Transverse colon (tissue), 4 donors: Measurements from ENCODE around the gene COQ8B. TPM values are rescaled to one million over a fixed set of nuclear protein-coding genes. Genes with fewer than 3 reads are reported as not detected.

ENCODE experiments used
- DNase-seq: peaks from one replicate; pipeline ENCODE4 v3.0.0-alpha.2; 2019
- H3K27ac ChIP-seq, 4 donors: fragments of 200-600 bp; sonication (generic); 2 replicates each; pipeline ENCODE4 v1.5.1; 2016 to 2018; ENCODE audit warnings: inconsistent platforms in 4 of 4
- H3K27me3 ChIP-seq: fragments of 200-600 bp; sonication (generic); 2 replicates; pipeline ENCODE4 v1.5.1; 2017; ENCODE audit warnings: inconsistent platforms
- H3K36me3 ChIP-seq, 4 donors: fragments of 200-600 bp; sonication (generic); 2 replicates each; pipeline ENCODE4 v1.5.1; 2017 to 2019; ENCODE audit warnings: inconsistent platforms in 4 of 4
- H3K4me1 ChIP-seq, 4 donors: fragments of 200-600 bp; sonication (generic); 2 replicates each; pipeline ENCODE4 v1.5.1; 2017 to 2020; ENCODE audit warnings: inconsistent platforms in 4 of 4
- H3K4me3 ChIP-seq, 4 donors: fragments of 200-600 bp; sonication (generic); 1 replicate in 1 of 4; 2 replicates in 3 of 4; pipeline versions ENCODE4 v1.5.1 to v1.6.1; 2017 to 2019; ENCODE audit warnings: inconsistent platforms in 4 of 4
- H3K9me3 ChIP-seq, 2 donors: fragments of 200-600 bp; sonication (generic); 2 replicates each; pipeline ENCODE4 v1.5.1; 2017 to 2019; ENCODE audit warnings: inconsistent platforms in 2 of 2
- EP300 ChIP-seq: sonication (generic); formaldehyde crosslinking; IDR thresholded peaks from one replicate; pipeline ENCODE4 v1.6.1; 2017; ENCODE audit warnings: antibody characterized with exemption, low read depth
- POLR2A ChIP-seq: fragments of 450-650 bp; IDR thresholded peaks from one replicate; pipeline ENCODE4 v1.6.1; 2016; ENCODE audit warnings: antibody characterized with exemption, mild to moderate bottlenecking, moderate library complexity
- POLR2AphosphoS5 ChIP-seq, 3 donors: sonication (generic); formaldehyde crosslinking; IDR thresholded peaks; one replicate each; pipeline ENCODE4 v1.6.1; 2016; ENCODE audit warnings: antibody characterized with exemption in 3 of 3
- WGBS, 2 donors: methylation state at CpG; one replicate each; pipeline ENCODE4 v1.1.5; 2018; ENCODE audit warnings: low coverage in 1 of 2; 5-methylcytosine and 5-hydroxymethylcytosine counted together
- in situ Hi-C, 4 donors: fragments of 200-750 bp; cut with MboI; loops; one replicate each; pipeline versions ENCODE4 v1.15.0 to v1.15.1; 2017; ENCODE audit warnings: low sequenced_read_pairs in 3 of 4, low pct_ligation_motif_present in 1 of 4, low pct_unique_long_range_greater_than_20kb in 1 of 4
- intact Hi-C: fragments of 100-400 bp; cut with DNase I; formaldehyde crosslinking; loops from one replicate; pipeline ENCODE4 v1.15.1; 2023; ENCODE audit warnings: low total_unique reads
- total RNA-seq, 4 donors: library from RNA; depleted of rRNA; stranded (reverse); fragments of >200 nt; gene quantifications; one replicate each; pipeline ENCODE4 v1.1.0, GENCODE V29; 2016
- TF ChIP-seq, protein P1 (sequence below), 5 experiments: fragments of 200-600 bp in 3 of 5; fragments of 450-650 bp in 2 of 5; sonication (generic) in 3 of 5; IDR thresholded peaks; 1 replicate in 2 of 5; 2 replicates in 3 of 5; pipeline ENCODE4 v1.5.1; 2016 to 2017; ENCODE audit warnings: antibody characterized with exemption in 5 of 5, inconsistent platforms in 3 of 5, mild to moderate bottlenecking in 2 of 5, moderate library complexity in 1 of 5

COQ8B gene
- total RNA-seq, 4 donors from 2014 or later: 15.3 to 41.2 (median 36.5) TPM

GRCh38 chr19:40742886-40743285, 26.2 kb upstream of the COQ8B start:
- H3K27ac ChIP-seq: no peak overlapping the region
- no peak for DNase-seq
- intact Hi-C loops (loop anchor here (10.0 kb wide), 1 partner anchor 748 kb away; the partner anchor contains the start of gene ZNF546), in situ Hi-C loops (no loop called here)
- no peaks in the 10 kb centered on the region for H3K4me1 ChIP-seq
- WGBS, 2 donors: 93 to 96% methylated on average over 9 to 12 of the region's 12 CpGs
- peaks cover 0 to 9% (median 0%) of the 10 kb centered on the region in 4 donors for H3K36me3 ChIP-seq
- no peaks in the 10 kb centered on the region for H3K9me3 ChIP-seq
- H3K4me3 ChIP-seq: no peak overlapping the region
- H3K27me3 ChIP-seq: no peaks in the 10 kb centered on the region
- TF ChIP-seq EP300 (no peak), POLR2AphosphoS5 (IDR thresholded peaks at IDR 0.05) (no peak), POLR2A (no peak)
- TF ChIP-seq, protein P1, sequence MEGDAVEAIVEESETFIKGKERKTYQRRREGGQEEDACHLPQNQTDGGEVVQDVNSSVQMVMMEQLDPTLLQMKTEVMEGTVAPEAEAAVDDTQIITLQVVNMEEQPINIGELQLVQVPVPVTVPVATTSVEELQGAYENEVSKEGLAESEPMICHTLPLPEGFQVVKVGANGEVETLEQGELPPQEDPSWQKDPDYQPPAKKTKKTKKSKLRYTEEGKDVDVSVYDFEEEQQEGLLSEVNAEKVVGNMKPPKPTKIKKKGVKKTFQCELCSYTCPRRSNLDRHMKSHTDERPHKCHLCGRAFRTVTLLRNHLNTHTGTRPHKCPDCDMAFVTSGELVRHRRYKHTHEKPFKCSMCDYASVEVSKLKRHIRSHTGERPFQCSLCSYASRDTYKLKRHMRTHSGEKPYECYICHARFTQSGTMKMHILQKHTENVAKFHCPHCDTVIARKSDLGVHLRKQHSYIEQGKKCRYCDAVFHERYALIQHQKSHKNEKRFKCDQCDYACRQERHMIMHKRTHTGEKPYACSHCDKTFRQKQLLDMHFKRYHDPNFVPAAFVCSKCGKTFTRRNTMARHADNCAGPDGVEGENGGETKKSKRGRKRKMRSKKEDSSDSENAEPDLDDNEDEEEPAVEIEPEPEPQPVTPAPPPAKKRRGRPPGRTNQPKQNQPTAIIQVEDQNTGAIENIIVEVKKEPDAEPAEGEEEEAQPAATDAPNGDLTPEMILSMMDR (IDR thresholded peaks at IDR 0.05): no peak

DNA sequence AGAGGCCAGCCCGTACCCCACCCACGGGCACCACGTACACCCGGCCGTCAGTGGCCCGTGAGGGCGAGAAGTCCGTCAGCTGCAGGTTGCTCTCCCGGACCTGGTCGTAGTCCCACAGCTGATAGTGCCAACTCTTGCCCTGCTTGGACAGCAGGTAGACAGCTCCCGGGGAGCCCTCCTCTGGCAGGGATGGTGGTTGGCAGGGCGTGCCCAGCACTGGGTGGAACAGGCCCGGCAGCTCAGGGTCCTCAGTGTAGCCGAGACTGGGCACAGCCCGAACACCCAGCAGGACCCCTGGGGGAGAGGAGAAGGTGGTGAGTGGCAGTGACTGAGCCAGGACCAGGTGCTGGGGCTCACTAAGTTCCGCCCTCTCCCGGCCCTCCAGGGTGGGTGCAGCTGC, 25.8 kb upstream of the COQ8B start:
- intact Hi-C loops: loop anchor here (10.0 kb wide), 1 partner anchor 748 kb away; the partner anchor contains the start of gene ZNF546
- H3K36me3 ChIP-seq: peaks cover 0 to 11% (median 0%) of the 10 kb centered on the region in 4 donors

DNA sequence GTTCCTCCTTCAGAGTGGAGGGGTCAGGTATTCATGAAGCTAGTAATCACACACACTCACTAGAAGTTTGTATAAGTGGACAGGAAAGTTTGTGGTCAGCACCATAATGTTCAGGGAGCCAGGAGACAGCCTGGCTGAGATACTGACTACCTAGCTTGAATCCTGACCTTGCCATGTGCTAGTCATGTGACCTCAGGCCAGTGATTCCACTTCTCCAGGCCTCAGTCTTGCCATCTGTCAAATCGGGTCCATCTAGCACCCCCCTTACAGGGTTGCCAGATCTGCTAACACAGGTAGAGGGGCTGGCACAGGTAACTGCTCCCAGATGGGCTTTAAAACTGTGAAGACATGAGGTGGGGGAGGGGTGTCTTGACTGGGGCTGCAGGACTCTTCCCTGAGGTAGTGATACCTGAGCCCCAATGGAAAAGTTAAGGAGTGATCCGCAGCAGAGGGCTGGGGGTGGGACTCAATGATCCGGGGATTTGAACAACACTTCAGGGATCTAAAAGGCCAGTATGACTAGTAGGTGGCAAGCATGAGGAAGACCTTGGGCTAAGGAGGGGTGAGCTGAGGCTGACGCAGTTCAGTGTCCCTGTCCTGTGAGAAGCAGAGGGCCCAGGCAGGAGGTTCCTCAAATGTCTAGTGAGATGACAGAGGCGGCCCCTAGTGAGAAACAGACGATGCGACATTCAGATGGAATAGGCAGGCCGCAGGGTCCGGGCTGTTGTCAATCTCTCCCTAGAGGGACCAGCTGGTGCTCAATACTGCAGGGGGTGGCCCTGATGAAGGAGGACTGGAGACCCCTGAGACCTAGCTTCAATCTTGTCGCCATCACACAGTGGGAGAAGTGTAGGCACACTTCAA, 25.1 kb upstream of the COQ8B start:
- Histone ChIP-seq H3K4me3 (no peak overlapping the region), H3K9me3 (no peaks in the 10 kb centered on the region), H3K36me3 (peaks cover 0 to 19% (median 1%) of the 10 kb centered on the region in 4 donors), H3K27ac (peak overlapping the region in 3 of 4 donors; percentile 24 to 44 (median 42)), H3K27me3 (no peaks in the 10 kb centered on the region), H3K4me1 (peaks cover 0 to 2% (median 0%) of the 10 kb centered on the region in 4 donors)
- intact Hi-C loops: loop anchor here (10.0 kb wide), 1 partner anchor 747 kb away; the partner anchor contains the start of gene ZNF546
- no peak for TF ChIP-seq POLR2A
- TF ChIP-seq POLR2AphosphoS5 (IDR thresholded peaks at IDR 0.05): peak in 1 of 3 donors; percentile 3
- in situ Hi-C loops: no loop called here
- WGBS, 2 donors: 88 to 97% methylated on average over 3 to 10 of the region's 10 CpGs
- DNase-seq: no peak

More for the DNA sequence above, 25.8 kb upstream of the COQ8B start:
- Histone ChIP-seq H3K4me3 (no peak overlapping the region), H3K27me3 (no peaks in the 10 kb centered on the region), H3K27ac (no peak overlapping the region), H3K9me3 (no peaks in the 10 kb centered on the region), H3K4me1 (no peaks in the 10 kb centered on the region)
- TF ChIP-seq, protein P1 (IDR thresholded peaks at IDR 0.05): no peak
- TF ChIP-seq POLR2AphosphoS5 (IDR thresholded peaks at IDR 0.05): peak in 1 of 3 donors; percentile 1
- 92% methylated on average over 12 of the region's 17 CpGs; no CpG with 5 or more reads in 1 of the 2 donors for WGBS, 2 donors
- no peak for DNase-seq
- in situ Hi-C loops: no loop called here

DNA sequence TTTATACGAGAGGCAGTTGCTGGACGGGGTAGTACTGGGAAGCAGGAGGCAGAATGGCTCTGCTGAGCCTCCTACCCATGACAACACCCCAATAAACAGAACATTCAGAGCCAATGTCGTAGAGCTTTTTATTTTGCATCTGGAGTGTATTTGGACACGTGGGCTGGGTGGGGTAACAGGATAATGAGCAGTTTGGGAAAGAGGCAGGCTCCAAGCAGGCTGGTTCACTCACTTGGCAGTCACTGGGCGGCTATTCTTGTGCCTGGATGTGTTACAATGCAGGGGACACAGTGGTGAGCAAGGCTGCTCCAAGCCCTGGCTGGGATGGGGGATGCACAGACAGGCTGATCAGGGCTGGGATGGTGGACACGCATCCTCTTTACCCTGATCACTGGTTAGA, 24.1 kb upstream of the COQ8B start:
- WGBS, 2 donors: 59% methylated on average over 6 of the region's 6 CpGs; no CpG with 5 or more reads in 1 of the 2 donors
- no peak for DNase-seq
- H3K27ac ChIP-seq: peak overlapping the region; percentile 24 to 52 (median 42)
- peaks cover 0 to 20% (median 5%) of the 10 kb centered on the region in 4 donors for H3K36me3 ChIP-seq
- H3K4me3 ChIP-seq: no peak overlapping the region
- intact Hi-C loops: loop anchor here (10.0 kb wide), 1 partner anchor 746 kb away; the partner anchor contains the start of gene ZNF546
- no peaks in the 10 kb centered on the region for H3K27me3 ChIP-seq
- in situ Hi-C loops: no loop called here
- no peaks in the 10 kb centered on the region for H3K9me3 ChIP-seq
- H3K4me1 ChIP-seq: peaks cover 0 to 10% (median 2%) of the 10 kb centered on the region in 4 donors
- TF ChIP-seq EP300 (no peak), POLR2A (no peak), POLR2AphosphoS5 (IDR thresholded peaks at IDR 0.05) (peak in 1 of 3 donors; percentile 23)
